ENCODE data around the gene ACSBG1.

ACSBG1 gene

DNA sequence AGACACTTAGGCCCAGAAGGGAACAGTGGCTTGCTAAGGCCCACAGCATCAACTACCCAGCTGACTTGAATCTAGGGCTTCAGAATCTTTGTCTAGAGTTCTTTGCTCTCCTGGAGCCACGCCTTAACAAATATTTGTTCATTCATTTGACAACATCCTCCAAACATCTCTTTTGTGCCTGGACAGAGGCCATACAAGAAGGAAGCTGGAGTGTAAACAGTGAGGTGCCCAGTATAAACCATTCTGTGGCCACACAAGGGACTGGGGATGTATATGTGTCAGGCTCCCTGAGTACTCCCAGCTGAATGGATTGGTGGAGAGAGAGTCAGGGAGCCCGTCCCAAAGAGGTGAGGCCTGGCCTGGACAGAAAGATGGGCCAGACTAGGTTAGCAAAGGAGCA is 106.5 kb downstream of the ACSBG1 start:
- DNase-seq, result no peak

GRCh38 chr15:78125267-78125666 is 109.1 kb downstream of the ACSBG1 start:
- no peak for DNase-seq

- DNase-seq, result no peak
Measured at GRCh38 chr15:78120523-78120922, 113.8 kb downstream of the ACSBG1 start.

Measured in activated CD4-positive, alpha-beta T cell treated with anti-CD3 and anti-CD28 coated beads for 1 hour (primary cell).